ENCODE data around the gene DIDO1. TPM values are rescaled to one million over a fixed set of nuclear protein-coding genes. Genes with fewer than 3 reads are reported as not detected.
"Not testable (repeated sequence)": the region's sequence is repeated elsewhere in the genome, so short reads cannot be mapped to it uniquely, and the experiment has no call there.

Gene DIDO1
- total RNA-seq, 4 donors from 2014 or later, result 54.2 to 105 (median 70.7) TPM

- TF ChIP-seq POLR2A (IDR thresholded peaks at IDR 0.05) (no peak), CTCF (IDR thresholded peaks at IDR 0.05) (no peak)
- H3K4me3 ChIP-seq (ENCODE audit: low read depth, poor library complexity, severe bottlenecking), result no peak overlapping the region
- intact Hi-C loops (cut with DNase I; ENCODE audit: low total_unique reads), result no loop called here
- WGBS, 2 donors, result 87 to 89% methylated on average over 17 to 21 of the region's 32 CpGs
- no peak for DNase-seq (ENCODE audit: low spot score in 2 of 2)
These were observed 37.5 kb upstream of the DIDO1 start for GRCh38 chr20:62963614-62964397.

- intact Hi-C loops (cut with DNase I; ENCODE audit: low total_unique reads), result no loop called here
- WGBS, 2 donors, result 90 to 91% methylated on average over 30 to 32 of the region's 32 CpGs
- TF ChIP-seq POLR2A (IDR thresholded peaks at IDR 0.05) (no peak), CTCF (IDR thresholded peaks at IDR 0.05) (no peak)
- no peak overlapping the region for H3K4me3 ChIP-seq (ENCODE audit: low read depth, poor library complexity, severe bottlenecking)
- no peak for DNase-seq (ENCODE audit: low spot score in 2 of 2)
These were observed 36.7 kb upstream of the DIDO1 start for GRCh38 chr20:62962891-62963613.

GRCh38 chr20:62962221-62962879 is 36.0 kb upstream of the DIDO1 start:
- WGBS, 2 donors, result 94% methylated on average over 30 of the region's 30 CpGs
- intact Hi-C loops (cut with DNase I; ENCODE audit: low total_unique reads), result no loop called here
- TF ChIP-seq CTCF (IDR thresholded peaks at IDR 0.05) (no peak), POLR2A (IDR thresholded peaks at IDR 0.05) (no peak)
- DNase-seq (ENCODE audit: low spot score in 2 of 2), result no peak
- no peak overlapping the region for H3K4me3 ChIP-seq (ENCODE audit: low read depth, poor library complexity, severe bottlenecking)

- no peak overlapping the region for H3K4me3 ChIP-seq (ENCODE audit: low read depth, poor library complexity, severe bottlenecking)
- TF ChIP-seq POLR2A (IDR thresholded peaks at IDR 0.05), result no peak
- no peak for TF ChIP-seq CTCF (IDR thresholded peaks at IDR 0.05)
- WGBS, 2 donors, result 86 to 92% methylated on average over 8 of the region's 8 CpGs
- DNase-seq (ENCODE audit: low spot score in 2 of 2), result no peak
- intact Hi-C loops (cut with DNase I; ENCODE audit: low total_unique reads), result no loop called here
These were observed 35.5 kb upstream of the DIDO1 start for GRCh38 chr20:62961799-62962198.

GRCh38 chr20:62961310-62961783 is 35.0 kb upstream of the DIDO1 start:
- TF ChIP-seq CTCF (IDR thresholded peaks at IDR 0.05), result no peak
- no peak for TF ChIP-seq POLR2A (IDR thresholded peaks at IDR 0.05)
- 81 to 86% methylated on average over 6 to 15 of the region's 19 CpGs for WGBS, 2 donors
- H3K4me3 ChIP-seq (ENCODE audit: low read depth, poor library complexity, severe bottlenecking), result no peak overlapping the region
- DNase-seq (ENCODE audit: low spot score in 2 of 2), result no peak
- intact Hi-C loops (cut with DNase I; ENCODE audit: low total_unique reads), result no loop called here

- intact Hi-C loops (cut with DNase I; ENCODE audit: low total_unique reads); H3K4me3 ChIP-seq (ENCODE audit: low read depth, poor library complexity, severe bottlenecking); DNase-seq (ENCODE audit: low spot score in 2 of 2): not testable (repeated sequence)
- WGBS, 2 donors, result 90 to 93% methylated on average over 16 to 23 of the region's 31 CpGs
These were observed 34.4 kb upstream of the DIDO1 start for GRCh38 chr20:62960446-62961309.

Data from lower leg skin (tissue), 4 donors.